Right lobe of liver (tissue), 4 donors: ENCODE results near the gene RANBP3.

ENCODE experiments used
- POLR2A ChIP-seq: fragments of 450-650 bp; IDR thresholded peaks from one replicate; pipeline ENCODE4 v1.6.1; 2017; ENCODE audit warnings: antibody characterized with exemption, mild to moderate bottlenecking
- TF ChIP-seq, protein P1 (sequence below), 4 donors: fragments of 200-600 bp in 3 of 4; fragments of 450-650 bp in 1 of 4; IDR thresholded peaks; one replicate each; pipeline versions ENCODE4 v1.5.1 to v1.8.0; 2016 to 2022; ENCODE audit warnings: antibody characterized with exemption in 4 of 4, mild to moderate bottlenecking in 2 of 4
- donor health status: DM: no; HTN: no; CAD: no.
- donor health status: DM: no; HTN: no; CAD: no.
- donor health status: DM: no; HTN: yes; CAD: no.

- TF ChIP-seq, protein P1, sequence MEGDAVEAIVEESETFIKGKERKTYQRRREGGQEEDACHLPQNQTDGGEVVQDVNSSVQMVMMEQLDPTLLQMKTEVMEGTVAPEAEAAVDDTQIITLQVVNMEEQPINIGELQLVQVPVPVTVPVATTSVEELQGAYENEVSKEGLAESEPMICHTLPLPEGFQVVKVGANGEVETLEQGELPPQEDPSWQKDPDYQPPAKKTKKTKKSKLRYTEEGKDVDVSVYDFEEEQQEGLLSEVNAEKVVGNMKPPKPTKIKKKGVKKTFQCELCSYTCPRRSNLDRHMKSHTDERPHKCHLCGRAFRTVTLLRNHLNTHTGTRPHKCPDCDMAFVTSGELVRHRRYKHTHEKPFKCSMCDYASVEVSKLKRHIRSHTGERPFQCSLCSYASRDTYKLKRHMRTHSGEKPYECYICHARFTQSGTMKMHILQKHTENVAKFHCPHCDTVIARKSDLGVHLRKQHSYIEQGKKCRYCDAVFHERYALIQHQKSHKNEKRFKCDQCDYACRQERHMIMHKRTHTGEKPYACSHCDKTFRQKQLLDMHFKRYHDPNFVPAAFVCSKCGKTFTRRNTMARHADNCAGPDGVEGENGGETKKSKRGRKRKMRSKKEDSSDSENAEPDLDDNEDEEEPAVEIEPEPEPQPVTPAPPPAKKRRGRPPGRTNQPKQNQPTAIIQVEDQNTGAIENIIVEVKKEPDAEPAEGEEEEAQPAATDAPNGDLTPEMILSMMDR (IDR thresholded peaks at IDR 0.05): no peak
- TF ChIP-seq POLR2A: no peak
Observed at GRCh38 chr19:5978606-5979552, 939 bp upstream of the RANBP3 start.
